Fibroblast of the aortic adventitia (primary cell): Measurements from ENCODE around the gene SPATA2L. TPM values are rescaled to one million over a fixed set of nuclear protein-coding genes. Genes with fewer than 3 reads are reported as not detected.

Experiments used
- DNase-seq: peaks from one replicate; pipeline ENCODE4 v3.0.0-alpha.2; 2010; ENCODE audit warnings: low read depth
- H3K4me3 ChIP-seq: 2 replicates; pipeline ENCODE4 v1.5.1; 2011; ENCODE audit warnings: low read depth, mild to moderate bottlenecking, control low read depth, low read length, moderate library complexity
- CTCF ChIP-seq: IDR thresholded peaks from 2 replicates; pipeline ENCODE4 v1.5.1; 2011; ENCODE audit warnings: mild to moderate bottlenecking, low read length, control low read depth, inconsistent platforms; ENCODE audit not compliant: insufficient read depth
- total RNA-seq: library from RNA; depleted of rRNA; stranded (reverse); fragments of >200 nt; gene quantifications from 2 replicates; pipeline ENCODE4 v1.2.3, GENCODE V29; 2012; ENCODE audit warnings: low replicate concordance

SPATA2L gene
- total RNA-seq, 1 donor: 10.1 TPM

GRCh38 chr16:89721546-89722391 lies 20.3 kb upstream of the SPATA2L start:
- peak overlapping the region; percentile 83 for H3K4me3 ChIP-seq
- no peak for TF ChIP-seq CTCF
- peak; percentile 41 for DNase-seq

GRCh38 chr16:89720813-89721545 lies 19.5 kb upstream of the SPATA2L start, which contains the start of the genes VPS9D1 and ZNF276:
VPS9D1 (minus strand) TSS chr16:89720898; CDS start chr16:89720861, 37 bp downstream.
ZNF276 (plus strand) TSS chr16:89721537; CDS start chr16:89721641, 104 bp downstream.
- DNase-seq: peak; percentile 73
- no peak for TF ChIP-seq CTCF
- H3K4me3 ChIP-seq: peak within 1 kb of the TSS; percentile 83

DNA sequence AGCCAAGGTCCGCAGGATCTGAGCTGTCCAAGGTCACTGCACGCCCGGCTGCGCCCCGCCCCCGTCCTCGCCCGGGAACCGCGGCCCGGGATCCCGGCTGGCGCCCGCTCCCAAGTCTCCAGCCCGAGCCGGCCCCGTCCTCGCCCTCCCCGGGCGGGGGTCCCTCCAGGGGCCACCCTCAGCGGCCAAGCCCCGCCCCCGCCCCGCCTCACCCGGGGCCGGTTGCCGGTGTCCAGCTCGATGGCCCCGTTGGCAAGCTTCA lies 19.0 kb upstream of the SPATA2L start:
- DNase-seq: no peak
- no peak for TF ChIP-seq CTCF
- H3K4me3 ChIP-seq: peak overlapping the region; percentile 83

DNA sequence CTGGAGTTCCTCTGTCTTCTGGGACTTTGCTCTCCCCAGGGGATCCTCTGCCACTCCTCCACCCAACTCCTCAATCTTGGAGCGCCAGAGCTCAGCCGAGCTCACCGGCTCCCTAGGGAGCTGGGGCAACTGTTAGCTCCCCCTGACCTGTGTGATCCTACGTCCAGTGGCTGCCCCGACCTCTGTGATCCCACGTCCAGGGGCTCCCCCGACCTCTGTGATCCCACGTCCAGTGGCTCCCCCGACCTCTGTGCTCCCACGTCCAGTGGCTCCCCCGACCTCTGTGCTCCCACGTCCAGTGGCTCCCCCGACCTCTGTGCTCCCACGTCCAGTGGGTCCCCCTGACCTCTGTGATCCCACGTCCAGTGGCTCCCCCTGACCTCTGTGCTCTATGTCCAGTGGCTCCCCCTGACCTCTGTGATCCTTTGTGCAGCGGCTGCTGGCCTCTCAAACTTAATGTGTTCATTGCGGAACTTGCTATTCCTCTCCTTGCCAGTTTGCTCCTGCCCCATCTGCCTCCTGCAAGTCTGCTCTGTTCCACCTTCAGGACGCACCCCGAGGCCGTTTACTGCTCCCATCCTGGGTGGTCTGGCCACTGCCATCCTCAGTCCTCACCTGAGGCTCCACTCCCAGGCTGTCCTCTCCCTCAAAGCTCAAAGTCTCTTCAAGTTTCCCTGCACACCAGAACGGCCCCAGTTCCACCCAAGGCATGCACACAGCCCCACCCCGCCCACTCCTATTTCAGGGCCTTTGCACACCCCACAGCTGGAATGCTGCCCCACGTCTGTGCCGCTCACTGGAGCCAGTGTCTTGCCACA lies 16.4 kb upstream of the SPATA2L start:
- DNase-seq: no peak
- H3K4me3 ChIP-seq: no peak overlapping the region
- TF ChIP-seq CTCF: no peak

GRCh38 chr16:89716916-89717687 lies 15.6 kb upstream of the SPATA2L start:
- DNase-seq: no peak
- no peak overlapping the region for H3K4me3 ChIP-seq
- no peak for TF ChIP-seq CTCF

- TF ChIP-seq CTCF: no peak
- no peak overlapping the region for H3K4me3 ChIP-seq
- no peak for DNase-seq
Observed at GRCh38 chr16:89716493-89716892, 15.0 kb upstream of the SPATA2L start.
